Placental pericyte (primary cell): Measurements from ENCODE around the gene DNAJB8. TPM values are rescaled to one million over a fixed set of nuclear protein-coding genes. Genes with fewer than 3 reads are reported as not detected.

Experiments
- total RNA-seq: library from RNA; depleted of rRNA; stranded (reverse); fragments of >200 nt; gene quantifications from 2 replicates; pipeline ENCODE4 v1.2.3, GENCODE V29; 2012

The DNAJB8 gene
- total RNA-seq: not detected in 2 replicates

GRCh38 chr3:128466840-128467541 lies at the start of gene DNAJB8:
Gene DNAJB8, minus strand, starts transcription at chr3:128466890. Its CDS starts 3,645 bp downstream, at chr3:128463245.

DNA sequence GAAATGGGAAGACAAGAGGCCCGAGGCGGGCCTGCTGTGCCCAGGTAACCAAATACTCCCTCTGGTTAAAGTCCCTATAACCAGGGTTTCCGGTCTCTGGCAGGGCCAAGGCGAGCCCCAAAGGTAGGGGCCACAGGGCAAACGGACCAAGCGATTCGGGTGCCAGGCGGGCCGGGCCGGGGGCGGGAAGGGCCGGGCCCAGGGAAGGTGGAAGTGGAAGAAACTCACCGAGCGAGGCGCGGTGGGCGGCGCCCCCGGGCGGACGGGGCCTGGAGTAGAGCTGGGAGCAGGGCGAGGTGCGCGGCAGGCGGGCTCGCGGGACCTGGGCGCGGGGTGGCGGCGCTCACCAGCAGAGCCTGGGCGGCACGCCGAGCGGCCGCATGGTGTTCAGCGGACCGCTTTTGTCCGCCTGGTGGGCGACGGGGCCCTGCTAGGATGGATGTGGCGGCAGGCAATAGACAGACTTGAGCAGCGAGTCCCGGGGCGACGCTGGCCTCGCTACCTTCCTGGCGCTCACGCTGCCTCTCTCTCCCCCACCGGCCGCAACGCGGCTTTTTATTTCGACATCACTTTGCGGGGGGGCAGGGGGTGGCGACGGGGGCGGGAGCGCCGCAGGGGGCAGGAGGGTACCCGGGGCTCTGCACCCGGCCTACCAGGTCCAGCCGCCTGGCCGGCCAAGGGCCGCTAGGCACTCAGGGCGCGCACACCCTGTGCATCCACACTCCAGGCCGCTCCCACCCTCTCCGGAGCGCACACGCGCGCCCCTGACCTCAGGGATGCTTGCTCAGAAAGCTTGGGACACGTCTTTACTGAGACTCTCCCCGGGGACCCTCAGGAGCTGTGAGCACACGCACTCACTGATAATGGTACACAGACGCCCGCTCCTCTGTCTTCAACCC lies 26.2 kb upstream of the DNAJB8 start, which contains the start of gene GATA2:
Gene GATA2, minus strand, starts transcription at position 531 of the 899 bp plus-strand sequence. CDS start 6,170 bp downstream, outside the sequence.

Other genes starting within 250 kb of the DNAJB8 start
- 2.0 and 18.9 TPM in 2 replicates for gene GATA2, start 26.3 kb upstream of the DNAJB8 start, total RNA-seq
- gene RPN1, start 183.9 kb upstream of the DNAJB8 start, total RNA-seq: 640 and 841 TPM in 2 replicates